B cell (primary cell): ENCODE data around the gene XPO5. TPM values are rescaled to one million over a fixed set of nuclear protein-coding genes. Genes with fewer than 3 reads are reported as not detected.

Experiments used
- ATAC-seq: fragments of 200-7000 bp; cut with Tn5 transposase; one replicate; pipeline ENCODE4 v1.10.0; 2021; ENCODE audit warnings: low read depth, mild to moderate bottlenecking, moderate number of reproducible peaks, moderate library complexity
- CTCF ChIA-PET: fragments of 350-600 bp; sonication (Branson Sonifier 250); formaldehyde crosslinking; loops from one replicate; lab custom pipeline; 2021; ENCODE audit warnings: antibody characterized with exemption, inconsistent platforms; lab: Charles Lee
- POLR2A ChIA-PET: fragments of 350-600 bp; sonication (Branson Sonifier 250); formaldehyde crosslinking; loops from one replicate; lab custom pipeline; 2021; ENCODE audit warnings: antibody characterized with exemption; lab: Charles Lee
- DNase-seq: peaks from one replicate; pipeline ENCODE4 v3.0.0; 2013
- H2AFZ ChIP-seq: 2 replicates; pipeline ENCODE4 v1.6.1; 2012; ENCODE audit warnings: mild to moderate bottlenecking, low read depth, low read length; ENCODE audit not compliant: insufficient read depth, poor library complexity, severe bottlenecking
- H3K27ac ChIP-seq, 2 donors: 1 replicate in 1 of 2; 2 replicates in 1 of 2; pipeline ENCODE4 v1.5.1; 2012 to 2013; ENCODE audit warnings: low read length in 2 of 2, mild to moderate bottlenecking in 2 of 2, moderate library complexity in 1 of 2
- H3K27me3 ChIP-seq, 4 experiments: fragments of 200-600 bp in 1 of 4; sonication (generic) in 1 of 4; replicated peaks in 1 of 4; 1 replicate in 2 of 4; 2 replicates in 2 of 4; pipeline versions ENCODE4 v1.6.1 to v1.7.0; 2013 to 2016; ENCODE audit warnings: low read length in 3 of 4, mild to moderate bottlenecking in 2 of 4, mixed read lengths in 1 of 4, moderate library complexity in 1 of 4; ENCODE audit not compliant: insufficient read depth in 4 of 4, control insufficient read depth in 3 of 4; ENCODE audit errors: control extremely low read depth in 1 of 4
- H3K36me3 ChIP-seq, 2 experiments: replicated peaks in 1 of 2; 1 replicate in 1 of 2; 2 replicates in 1 of 2; pipeline versions ENCODE4 v1.6.1 to v1.7.1; 2013; ENCODE audit warnings: low read length in 1 of 2; ENCODE audit not compliant: insufficient read depth in 2 of 2, control insufficient read depth in 1 of 2; ENCODE audit errors: control extremely low read depth in 1 of 2, extremely low read depth in 1 of 2
- H3K4me1 ChIP-seq, 2 donors: fragments of 200-600 bp in 1 of 2; sonication (generic) in 1 of 2; 1 replicate in 1 of 2; 2 replicates in 1 of 2; pipeline versions ENCODE4 v1.5.1 to v1.6.1; 2013 to 2017; ENCODE audit warnings: low read length in 2 of 2; ENCODE audit not compliant: control insufficient read depth in 2 of 2, insufficient read depth in 2 of 2
- H3K4me2 ChIP-seq: replicated peaks from 2 replicates; pipeline ENCODE3; 2012; ENCODE audit warnings: mild to moderate bottlenecking, low read depth, low read length; ENCODE audit not compliant: poor library complexity, severe bottlenecking
- H3K4me3 ChIP-seq, 5 experiments: fragments of 200-600 bp in 1 of 5; sonication (generic) in 1 of 5; 1 replicate in 3 of 5; 2 replicates in 2 of 5; pipeline versions ENCODE4 v1.5.1 to v1.7.0; 2011 to 2016; ENCODE audit warnings: low read length in 4 of 5, mild to moderate bottlenecking in 4 of 5, low read depth in 2 of 5, control low read depth in 1 of 5, moderate library complexity in 1 of 5; ENCODE audit not compliant: insufficient read depth in 1 of 5; ENCODE audit errors: control extremely low read depth in 1 of 5, extremely low read depth in 1 of 5
- H3K79me2 ChIP-seq: fragments of 200-600 bp; sonication (generic); one replicate; pipeline ENCODE4 v1.6.0; 2016; ENCODE audit warnings: low read length; ENCODE audit not compliant: control insufficient read depth, insufficient read depth
- H3K9ac ChIP-seq: fragments of 200-600 bp; sonication (generic); 2 replicates; pipeline ENCODE4 v1.6.1; 2017; ENCODE audit warnings: mild to moderate bottlenecking, low read length, moderate library complexity
- H3K9me3 ChIP-seq, 3 donors: one replicate each; pipeline versions ENCODE4 v1.6.1 to v1.7.1; 2013; ENCODE audit warnings: low read length in 2 of 3; ENCODE audit not compliant: control insufficient read depth in 2 of 3, insufficient read depth in 1 of 3; ENCODE audit errors: control extremely low read depth in 1 of 3
- H4K20me1 ChIP-seq: 2 replicates; pipeline ENCODE4 v1.6.0; 2012; ENCODE audit warnings: mild to moderate bottlenecking, low read length; ENCODE audit not compliant: insufficient read depth, control insufficient read depth, poor library complexity, severe bottlenecking
- H3K27ac Mint-ChIP-seq: one replicate; pipeline ENCODE4 v1.8.0; 2021; ENCODE audit warnings: mixed read lengths
- H3K27me3 Mint-ChIP-seq: one replicate; pipeline ENCODE4 v1.8.0; 2021; ENCODE audit warnings: mixed read lengths
- H3K4me1 Mint-ChIP-seq: one replicate; pipeline ENCODE4 v1.8.0; 2021; ENCODE audit warnings: mixed read lengths
- H3K4me3 Mint-ChIP-seq: one replicate; pipeline ENCODE4 v1.8.0; 2021; ENCODE audit warnings: mixed read lengths
- H3K9me3 Mint-ChIP-seq: one replicate; pipeline ENCODE4 v1.8.0; 2022; ENCODE audit warnings: mixed read lengths; ENCODE audit not compliant: insufficient read depth
- EZH2 ChIP-seq: IDR thresholded peaks from 2 replicates; pipeline ENCODE4 v1.6.1; 2012; ENCODE audit warnings: borderline replicate concordance, low read depth, mild to moderate bottlenecking, moderate library complexity, low read length; ENCODE audit not compliant: insufficient read depth, poor library complexity, severe bottlenecking
- WGBS: methylation state at CpG from one replicate; pipeline ENCODE4 v1.1.5; 2013; ENCODE audit warnings: missing lambda C conversion rate; ENCODE audit not compliant: insufficient coverage; 5-methylcytosine and 5-hydroxymethylcytosine counted together
- intact Hi-C: fragments of 100-400 bp; cut with micrococcal nuclease; formaldehyde crosslinking; loops from one replicate; pipeline ENCODE4 v1.10.0; 2022
- polyA plus RNA-seq: library from polyadenylated mRNA; depleted of rRNA; stranded (reverse); fragments of >200 nt; gene quantifications from 2 replicates; pipeline ENCODE4 v1.2.3, GENCODE V29; 2012
- total RNA-seq, 2 donors: library from RNA; stranded (reverse); fragments of 120-200 nt in 1 of 2; gene quantifications; 1 replicate in 1 of 2; 2 replicates in 1 of 2; pipeline versions ENCODE4 v1.2.3 to v1.2.4, GENCODE V29; 2013 to 2022
- TF ChIP-seq, protein P1 (sequence below): fragments of 200-600 bp; IDR thresholded peaks from one replicate; pipeline ENCODE4 v1.8.0; 2022; ENCODE audit warnings: antibody characterized with exemption, mild to moderate bottlenecking

The XPO5 gene
- total and polyA plus RNA-seq, 2 donors (not counting 1 experiment from before 2014, with no cell fraction given): 14.4 to 45.7 TPM

DNA sequence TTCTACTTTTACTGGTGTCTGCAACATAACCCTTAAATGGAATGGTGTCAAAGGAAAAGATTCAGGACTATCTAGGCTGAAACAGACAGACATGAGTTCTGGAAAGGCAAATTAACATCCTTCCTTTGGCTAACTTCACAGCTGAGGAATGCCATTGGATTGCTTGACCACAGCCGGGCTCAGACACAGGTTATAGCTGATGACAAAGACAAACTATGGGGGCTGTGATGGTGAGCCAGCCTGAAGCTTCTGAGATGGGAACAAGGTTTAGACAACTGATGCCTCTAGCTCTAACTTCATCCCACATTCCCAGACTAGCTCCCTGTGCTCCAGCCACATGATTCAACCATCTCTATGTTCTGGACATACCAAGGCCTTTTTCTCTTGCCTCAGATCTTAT lies 43.6 kb downstream of the XPO5 start:
- H3K9me3 Mint-ChIP-seq: no peaks in the 10 kb centered on the region
- H3K9ac ChIP-seq: no peak overlapping the region
- no peak overlapping the region for H3K4me3 Mint-ChIP-seq
- H3K27ac ChIP-seq: no peak overlapping the region
- no peaks in the 10 kb centered on the region for H3K27me3 ChIP-seq
- H3K4me2 ChIP-seq: no peak overlapping the region
- H4K20me1 ChIP-seq: no peaks in the 10 kb centered on the region
- no peak overlapping the region for H3K4me3 ChIP-seq
- H3K36me3 ChIP-seq: peaks cover 20 to 43% of the 10 kb centered on the region in 2 experiments
- TF ChIP-seq, protein P1, sequence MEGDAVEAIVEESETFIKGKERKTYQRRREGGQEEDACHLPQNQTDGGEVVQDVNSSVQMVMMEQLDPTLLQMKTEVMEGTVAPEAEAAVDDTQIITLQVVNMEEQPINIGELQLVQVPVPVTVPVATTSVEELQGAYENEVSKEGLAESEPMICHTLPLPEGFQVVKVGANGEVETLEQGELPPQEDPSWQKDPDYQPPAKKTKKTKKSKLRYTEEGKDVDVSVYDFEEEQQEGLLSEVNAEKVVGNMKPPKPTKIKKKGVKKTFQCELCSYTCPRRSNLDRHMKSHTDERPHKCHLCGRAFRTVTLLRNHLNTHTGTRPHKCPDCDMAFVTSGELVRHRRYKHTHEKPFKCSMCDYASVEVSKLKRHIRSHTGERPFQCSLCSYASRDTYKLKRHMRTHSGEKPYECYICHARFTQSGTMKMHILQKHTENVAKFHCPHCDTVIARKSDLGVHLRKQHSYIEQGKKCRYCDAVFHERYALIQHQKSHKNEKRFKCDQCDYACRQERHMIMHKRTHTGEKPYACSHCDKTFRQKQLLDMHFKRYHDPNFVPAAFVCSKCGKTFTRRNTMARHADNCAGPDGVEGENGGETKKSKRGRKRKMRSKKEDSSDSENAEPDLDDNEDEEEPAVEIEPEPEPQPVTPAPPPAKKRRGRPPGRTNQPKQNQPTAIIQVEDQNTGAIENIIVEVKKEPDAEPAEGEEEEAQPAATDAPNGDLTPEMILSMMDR: no peak
- TF ChIP-seq EZH2: no peak
- no peaks in the 10 kb centered on the region for H3K4me1 ChIP-seq
- DNase-seq (no peak), ATAC-seq (no peak)
- no peaks in the 10 kb centered on the region for H3K27me3 Mint-ChIP-seq
- H3K27ac Mint-ChIP-seq: no peak overlapping the region
- intact Hi-C loops: no loop called here
- ChIA-PET CTCF (no interaction called here), POLR2A (no interaction called here)
- no peaks in the 10 kb centered on the region for H3K9me3 ChIP-seq
- H2AFZ ChIP-seq: no peak overlapping the region
- H3K4me1 Mint-ChIP-seq: no peaks in the 10 kb centered on the region
- no CpG with 5 or more reads among the region's 1 CpG for WGBS
- no peaks in the 10 kb centered on the region for H3K79me2 ChIP-seq

DNA sequence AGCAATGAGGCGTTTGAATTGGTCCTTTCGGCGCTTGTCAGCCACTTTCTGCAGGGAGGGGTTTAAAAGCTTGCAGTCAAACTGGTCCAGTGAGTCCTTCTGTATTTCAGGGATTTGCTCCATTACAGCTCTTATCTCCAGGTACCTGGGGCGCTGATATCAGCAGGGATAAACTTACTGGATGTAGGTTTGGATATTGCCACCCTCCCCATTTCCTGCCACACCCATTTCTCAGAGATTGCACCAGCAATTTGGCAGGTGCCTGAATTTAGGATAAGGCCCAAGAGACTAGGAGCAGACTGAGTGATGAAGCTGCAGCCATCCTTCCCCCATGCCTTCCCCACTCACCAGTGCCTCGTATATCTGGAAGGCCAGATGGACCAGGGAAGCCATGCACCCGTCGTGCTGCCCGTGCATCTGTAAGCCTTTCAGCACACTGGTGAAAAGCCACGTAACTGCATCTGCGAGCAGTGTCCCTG lies 51.3 kb downstream of the XPO5 start:
- intact Hi-C loops: no loop called here
- H3K36me3 ChIP-seq: peaks cover 10 to 94% of the 10 kb centered on the region in 2 experiments
- CTCF ChIA-PET: no interaction called here
- ATAC-seq (no peak), DNase-seq (no peak)
- H3K9ac ChIP-seq: no peak overlapping the region
- H3K9me3 Mint-ChIP-seq: no peaks in the 10 kb centered on the region
- no peaks in the 10 kb centered on the region for H3K4me1 Mint-ChIP-seq
- POLR2A ChIA-PET: interaction anchor here (0.6 to 0.7 kb wide), 2 partner anchors 14 to 72 kb away, joined by 3 to 5 read pairs; partner anchors contain the start of gene LRRC73
- TF ChIP-seq EZH2: no peak
- TF ChIP-seq, protein P1: no peak
- no peaks in the 10 kb centered on the region for H3K27me3 ChIP-seq
- no peak overlapping the region for H3K27ac Mint-ChIP-seq
- no peak overlapping the region for H2AFZ ChIP-seq
- H3K9me3 ChIP-seq: no peaks in the 10 kb centered on the region
- no peak overlapping the region for H3K4me2 ChIP-seq
- H3K27ac ChIP-seq: no peak overlapping the region
- H3K4me1 ChIP-seq: no peaks in the 10 kb centered on the region
- 91% methylated on average over 9 of the region's 10 CpGs for WGBS
- H4K20me1 ChIP-seq: no peaks in the 10 kb centered on the region
- H3K4me3 ChIP-seq: no peak overlapping the region
- H3K79me2 ChIP-seq: peaks cover 4% of the 10 kb centered on the region
- H3K4me3 Mint-ChIP-seq: no peak overlapping the region
- no peaks in the 10 kb centered on the region for H3K27me3 Mint-ChIP-seq
